SK-N-SH (cell line): Measurements from ENCODE around the gene SLC16A8.

Experiments
- EP300 ChIP-seq, 2 experiments: IDR thresholded peaks; 2 replicates each; pipeline versions ENCODE4 v1.4.0 to v1.6.1; 2012; ENCODE audit warnings: borderline replicate concordance in 1 of 2, low read depth in 1 of 2, low read length in 1 of 2
- RCOR1 ChIP-seq: fragments of 150-350 bp; IDR thresholded peaks from 2 replicates; pipeline ENCODE4 v1.6.1; 2017; ENCODE audit warnings: antibody characterized with exemption, low read length
- TF ChIP-seq, protein P1 (sequence below): fragments of 200-600 bp; sonication (generic); IDR thresholded peaks from 2 replicates; pipeline ENCODE4 v1.6.1; 2017; ENCODE audit warnings: antibody characterized with exemption, mild to moderate bottlenecking, moderate library complexity

DNA sequence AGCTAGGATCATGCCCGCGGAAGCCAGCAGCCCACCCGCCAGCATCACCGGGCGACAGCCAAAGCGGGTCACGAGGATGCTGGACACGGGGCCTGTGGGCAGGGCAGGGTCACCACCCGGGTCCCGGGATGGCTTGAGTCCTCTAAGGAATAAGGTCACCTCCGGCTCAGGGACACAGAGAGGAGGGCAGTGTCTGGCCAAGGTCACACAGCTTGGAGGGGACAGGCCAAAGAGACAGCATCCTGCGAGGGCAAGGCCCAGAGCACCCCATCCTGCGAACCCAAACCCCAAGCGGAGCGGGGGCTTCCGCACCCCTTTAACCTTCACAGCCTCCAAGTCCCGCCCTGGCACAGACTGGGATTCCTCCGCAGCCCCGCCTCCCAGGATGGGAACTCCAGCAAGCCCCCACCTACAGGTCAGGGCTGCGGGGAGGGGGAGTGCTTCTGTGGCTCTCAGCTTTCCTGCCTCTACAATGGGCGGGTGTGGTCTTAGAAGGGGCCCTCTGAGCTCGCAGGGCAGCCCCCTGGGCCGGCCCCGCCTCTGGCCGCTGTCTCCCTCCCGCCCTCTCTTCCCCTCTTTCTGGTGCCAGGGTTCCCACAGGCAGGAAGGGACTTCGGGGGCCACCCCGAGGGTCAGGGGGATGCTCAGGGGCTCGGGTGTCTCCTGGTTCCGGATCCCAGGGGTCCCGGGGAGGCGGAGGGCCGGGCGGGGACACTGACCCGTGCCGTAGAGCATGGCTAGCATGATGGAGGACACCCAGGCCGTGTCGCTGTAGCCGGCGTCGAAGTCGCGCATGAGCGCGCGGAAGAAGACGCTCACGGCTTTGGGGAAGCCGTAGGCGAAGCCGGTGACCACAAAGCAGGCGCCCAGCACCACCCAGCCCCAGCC is 1.8 kb downstream of the SLC16A8 start:
- TF ChIP-seq EP300 (IDR thresholded peaks at IDR 0.05; ENCODE audit: borderline replicate concordance in 1 of 2, low read depth in 1 of 2, low read length in 1 of 2), result no peak
- no peak for TF ChIP-seq RCOR1
- TF ChIP-seq, protein P1, sequence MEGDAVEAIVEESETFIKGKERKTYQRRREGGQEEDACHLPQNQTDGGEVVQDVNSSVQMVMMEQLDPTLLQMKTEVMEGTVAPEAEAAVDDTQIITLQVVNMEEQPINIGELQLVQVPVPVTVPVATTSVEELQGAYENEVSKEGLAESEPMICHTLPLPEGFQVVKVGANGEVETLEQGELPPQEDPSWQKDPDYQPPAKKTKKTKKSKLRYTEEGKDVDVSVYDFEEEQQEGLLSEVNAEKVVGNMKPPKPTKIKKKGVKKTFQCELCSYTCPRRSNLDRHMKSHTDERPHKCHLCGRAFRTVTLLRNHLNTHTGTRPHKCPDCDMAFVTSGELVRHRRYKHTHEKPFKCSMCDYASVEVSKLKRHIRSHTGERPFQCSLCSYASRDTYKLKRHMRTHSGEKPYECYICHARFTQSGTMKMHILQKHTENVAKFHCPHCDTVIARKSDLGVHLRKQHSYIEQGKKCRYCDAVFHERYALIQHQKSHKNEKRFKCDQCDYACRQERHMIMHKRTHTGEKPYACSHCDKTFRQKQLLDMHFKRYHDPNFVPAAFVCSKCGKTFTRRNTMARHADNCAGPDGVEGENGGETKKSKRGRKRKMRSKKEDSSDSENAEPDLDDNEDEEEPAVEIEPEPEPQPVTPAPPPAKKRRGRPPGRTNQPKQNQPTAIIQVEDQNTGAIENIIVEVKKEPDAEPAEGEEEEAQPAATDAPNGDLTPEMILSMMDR, result no peak
